ENCODE data around the gene NME7.

The NME7 gene

GRCh38 chr1:169124459-169124858 is 243.1 kb downstream of the NME7 start:
- TF ChIP-seq CTCF (IDR thresholded peaks at IDR 0.05; ENCODE audit: low read depth, low read length): no peak
- no peak for DNase-seq (ENCODE audit: extremely low read depth, low read depth)

- DNase-seq (ENCODE audit: extremely low read depth, low read depth): no peak
Measured at GRCh38 chr1:169122976-169123375, 244.6 kb downstream of the NME7 start.

GRCh38 chr1:169121146-169121923 is 246.3 kb downstream of the NME7 start:
- no peak for TF ChIP-seq CTCF (IDR thresholded peaks at IDR 0.05; ENCODE audit: low read depth, low read length)
- DNase-seq (ENCODE audit: extremely low read depth, low read depth): no peak

More at GRCh38 chr1:169122976-169123375, 244.6 kb downstream of the NME7 start:
- TF ChIP-seq CTCF (IDR thresholded peaks at IDR 0.05; ENCODE audit: low read depth, low read length): no peak

GRCh38 chr1:169120066-169120465 is 247.5 kb downstream of the NME7 start:
- TF ChIP-seq CTCF (IDR thresholded peaks at IDR 0.05; ENCODE audit: low read depth, low read length): no peak

GRCh38 chr1:169119405-169119804 is 248.2 kb downstream of the NME7 start:
- DNase-seq (ENCODE audit: extremely low read depth, low read depth): no peak
- TF ChIP-seq CTCF (IDR thresholded peaks at IDR 0.05; ENCODE audit: low read depth, low read length): no peak

More at GRCh38 chr1:169120066-169120465, 247.5 kb downstream of the NME7 start:
- DNase-seq (ENCODE audit: extremely low read depth, low read depth): no peak

- no peak for DNase-seq (ENCODE audit: extremely low read depth, low read depth)
- no peak for TF ChIP-seq CTCF (IDR thresholded peaks at IDR 0.05; ENCODE audit: low read depth, low read length)
Measured at GRCh38 chr1:169118227-169118626, 249.4 kb downstream of the NME7 start.

- DNase-seq (ENCODE audit: extremely low read depth, low read depth): no peak
Measured at GRCh38 chr1:169117599-169117998, 250.0 kb downstream of the NME7 start.

More at GRCh38 chr1:169117599-169117998, 250.0 kb downstream of the NME7 start:
- TF ChIP-seq CTCF (IDR thresholded peaks at IDR 0.05; ENCODE audit: low read depth, low read length): no peak

All from AG09319 (cell line).